Epidermal melanocyte (primary cell): ENCODE results near the gene KSR2.

Source experiments
- DNase-seq: peaks from one replicate; pipeline ENCODE4 v3.0.0; 2011; ENCODE audit warnings: low spot score; ENCODE audit not compliant: insufficient read length

KSR2 gene

GRCh38 chr12:117695956-117696355, 272.8 kb downstream of the KSR2 start:
- no peak for DNase-seq

- no peak for DNase-seq
These were observed 276.3 kb downstream of the KSR2 start for GRCh38 chr12:117692512-117692911.

- DNase-seq, result no peak
These were observed 278.9 kb downstream of the KSR2 start for GRCh38 chr12:117689857-117690256.

GRCh38 chr12:117688446-117688845, 280.3 kb downstream of the KSR2 start:
- no peak for DNase-seq

GRCh38 chr12:117686911-117687377, 281.8 kb downstream of the KSR2 start:
- no peak for DNase-seq

GRCh38 chr12:117686210-117686609, 282.6 kb downstream of the KSR2 start:
- no peak for DNase-seq

GRCh38 chr12:117685110-117685926, 283.5 kb downstream of the KSR2 start:
- DNase-seq, result no peak

GRCh38 chr12:117684471-117684870, 284.3 kb downstream of the KSR2 start:
- DNase-seq, result no peak

GRCh38 chr12:117680312-117680711, 288.5 kb downstream of the KSR2 start:
- DNase-seq, result no peak

GRCh38 chr12:117679776-117680175, 289.0 kb downstream of the KSR2 start:
- DNase-seq, result no peak

GRCh38 chr12:117674763-117675162, 294.0 kb downstream of the KSR2 start:
- DNase-seq, result no peak

GRCh38 chr12:117674313-117674712, 294.5 kb downstream of the KSR2 start:
- no peak for DNase-seq

GRCh38 chr12:117671734-117672133, 297.1 kb downstream of the KSR2 start:
- no peak for DNase-seq

- no peak for DNase-seq
These were observed 304.6 kb downstream of the KSR2 start for GRCh38 chr12:117664169-117664568.

- DNase-seq, result no peak
These were observed 306.0 kb downstream of the KSR2 start for GRCh38 chr12:117662620-117663395.

GRCh38 chr12:117662220-117662619, 306.6 kb downstream of the KSR2 start:
- no peak for DNase-seq

GRCh38 chr12:117661471-117661870, 307.3 kb downstream of the KSR2 start:
- DNase-seq, result no peak

GRCh38 chr12:117660896-117661295, 307.9 kb downstream of the KSR2 start:
- DNase-seq, result no peak

GRCh38 chr12:117658226-117658625, 310.6 kb downstream of the KSR2 start:
- DNase-seq, result no peak

GRCh38 chr12:117649796-117650195, 319.0 kb downstream of the KSR2 start:
- no peak for DNase-seq

GRCh38 chr12:117646520-117646919, 322.3 kb downstream of the KSR2 start:
- DNase-seq, result no peak

GRCh38 chr12:117645473-117645872, 323.3 kb downstream of the KSR2 start:
- DNase-seq, result no peak

- DNase-seq, result no peak
These were observed 324.8 kb downstream of the KSR2 start for GRCh38 chr12:117643971-117644370.
